HUES6 (cell line): ENCODE data around the gene EPHB3.
"Not testable (repeated sequence)": the region's sequence is repeated elsewhere in the genome, so short reads cannot be mapped to it uniquely, and the experiment has no call there.

Experiments used
- H3K27ac ChIP-seq: 2 replicates; pipeline ENCODE4 v1.7.0; 2013; ENCODE audit warnings: low read depth, mild to moderate bottlenecking, low read length, inconsistent platforms
- H3K27me3 ChIP-seq: 2 replicates; pipeline ENCODE4 v1.6.1; 2013; ENCODE audit warnings: low read length; ENCODE audit not compliant: control insufficient read depth, insufficient read depth
- H3K36me3 ChIP-seq: 2 replicates; pipeline ENCODE4 v1.6.1; 2013; ENCODE audit warnings: low read length; ENCODE audit not compliant: control insufficient read depth, insufficient read depth
- H3K4me1 ChIP-seq: 2 replicates; pipeline ENCODE4 v1.6.1; 2013; ENCODE audit warnings: low read length; ENCODE audit not compliant: control insufficient read depth, insufficient read depth
- H3K4me3 ChIP-seq: 2 replicates; pipeline ENCODE4 v1.5.1; 2013; ENCODE audit warnings: low read depth, low read length
- H3K9ac ChIP-seq: one replicate; pipeline ENCODE4 v1.6.1; 2013; ENCODE audit warnings: mild to moderate bottlenecking, low read length
- H3K9me3 ChIP-seq: 2 replicates; pipeline ENCODE4 v1.6.1; 2013; ENCODE audit warnings: low read depth, low read length; ENCODE audit not compliant: control insufficient read depth, insufficient read depth

The EPHB3 gene

DNA sequence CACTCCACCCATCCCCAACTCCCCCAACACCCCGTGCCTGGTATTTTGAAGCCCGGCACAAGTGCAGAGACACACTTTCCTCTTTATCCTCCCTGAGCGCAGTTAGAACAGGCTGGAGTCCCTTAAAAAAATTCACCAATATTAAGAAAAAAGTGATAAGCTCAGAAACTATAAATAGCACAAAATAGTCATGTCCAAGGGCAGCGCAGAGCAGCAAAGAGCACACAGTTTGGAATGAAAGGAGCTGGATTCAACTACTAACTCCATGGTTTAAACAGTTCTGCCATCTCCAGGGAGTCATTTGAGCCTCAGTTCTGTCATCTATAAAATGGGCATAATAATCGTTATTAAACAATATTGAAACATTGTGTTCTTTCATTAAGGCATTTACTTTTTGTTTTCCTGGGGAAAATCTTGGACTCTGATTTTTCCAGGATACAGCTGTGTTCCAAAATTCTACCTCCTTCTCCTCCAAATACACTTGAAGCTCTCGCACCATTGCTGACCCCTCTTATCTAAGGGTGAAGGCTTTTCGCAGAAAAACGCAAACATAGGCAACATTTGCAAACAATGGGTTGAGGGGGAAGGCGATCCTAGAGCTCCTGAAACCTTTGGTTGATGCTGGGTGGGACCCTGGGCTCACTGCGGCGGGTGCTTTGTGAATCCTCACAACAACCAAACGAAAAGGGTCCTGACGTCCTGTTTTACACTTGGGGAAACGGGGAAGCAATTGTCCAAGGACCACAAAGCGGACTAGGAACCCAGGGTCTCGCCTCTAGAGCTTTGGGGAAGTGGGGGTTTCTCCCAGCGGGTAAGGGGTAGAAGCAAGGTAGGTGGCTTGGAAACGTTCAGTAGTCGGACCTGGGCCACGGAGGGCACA is 41.8 kb downstream of the EPHB3 start:
- peak overlapping the region; percentile 67 for H3K4me3 ChIP-seq
- peak overlapping the region; percentile 43 for H3K9ac ChIP-seq
- no peak overlapping the region for H3K27ac ChIP-seq
- H3K4me1 ChIP-seq: peaks cover 23% of the 10 kb centered on the region
- no peaks in the 10 kb centered on the region for H3K9me3 ChIP-seq
- H3K27me3 ChIP-seq: peaks cover 96% of the 10 kb centered on the region
- H3K36me3 ChIP-seq: no peaks in the 10 kb centered on the region

DNA sequence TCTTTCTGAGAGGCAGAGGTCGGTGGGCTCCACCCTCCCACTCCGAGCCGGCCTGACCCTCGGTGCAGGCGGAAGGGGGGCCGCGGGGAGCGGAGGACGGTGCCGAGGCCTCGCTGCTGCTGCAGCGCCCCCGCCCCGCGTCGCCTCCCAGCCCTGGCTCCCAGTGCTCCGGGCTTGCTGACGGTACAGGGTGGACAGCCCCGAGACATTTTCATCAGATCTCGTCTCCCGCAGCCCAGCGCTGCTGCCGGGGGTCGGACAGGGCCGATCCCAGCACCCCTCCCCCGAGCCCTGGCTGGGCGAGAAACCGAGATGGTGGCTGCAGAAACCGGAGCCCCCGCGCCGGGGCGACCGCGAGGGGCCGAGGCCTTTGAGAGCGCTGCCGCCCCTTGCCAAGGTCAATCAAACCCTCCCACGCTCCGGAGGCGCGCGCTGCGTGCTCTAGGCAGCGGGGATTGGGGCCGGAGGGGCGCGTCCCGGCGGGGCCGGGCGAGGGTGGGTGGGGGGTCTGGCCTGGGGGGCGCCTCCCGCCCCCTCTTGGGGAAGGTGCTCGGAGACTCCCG is 42.5 kb downstream of the EPHB3 start:
- Histone ChIP-seq H3K9me3 (no peaks in the 10 kb centered on the region), H3K27ac (no peak overlapping the region), H3K27me3 (peaks cover 94% of the 10 kb centered on the region), H3K36me3 (no peaks in the 10 kb centered on the region), H3K9ac (peak overlapping the region; percentile 43), H3K4me1 (peaks cover 23% of the 10 kb centered on the region), H3K4me3 (peak overlapping the region; percentile 67)

DNA sequence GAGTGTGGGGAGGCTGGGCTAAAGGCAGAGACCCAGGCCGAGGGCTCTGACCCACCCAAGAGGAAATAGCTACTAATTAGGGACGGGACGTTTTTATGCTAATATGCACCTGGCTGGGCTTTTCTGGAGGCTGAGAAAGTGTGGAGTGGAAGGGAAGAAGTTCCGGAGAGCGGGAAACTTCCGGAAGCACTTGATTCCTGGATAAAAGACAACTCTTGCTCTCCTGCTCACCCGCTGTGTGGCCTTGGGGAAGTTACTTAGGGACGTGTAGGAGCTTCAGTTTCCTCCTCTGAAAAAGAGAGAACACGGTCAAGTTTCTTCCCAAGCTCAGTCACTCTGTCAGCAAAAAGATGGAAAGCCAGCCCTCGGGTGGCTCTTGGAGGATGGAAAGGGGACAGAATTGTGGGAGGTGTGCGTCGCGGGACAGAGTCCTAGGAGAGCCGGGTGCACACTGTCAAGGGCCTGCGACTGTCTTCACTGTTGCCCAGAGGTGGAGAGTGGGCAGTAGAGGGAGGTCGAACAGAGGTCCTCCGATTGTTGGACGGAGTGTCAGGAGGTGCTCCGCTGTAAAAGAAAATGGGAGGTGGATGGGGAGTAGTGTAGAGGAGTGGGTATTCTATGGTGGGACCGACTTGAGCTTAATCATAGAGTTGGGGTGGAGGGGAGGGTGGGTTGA is 43.2 kb downstream of the EPHB3 start:
- Histone ChIP-seq H3K27ac (no peak overlapping the region), H3K27me3 (peaks cover 94% of the 10 kb centered on the region), H3K4me1 (peaks cover 23% of the 10 kb centered on the region)

DNA sequence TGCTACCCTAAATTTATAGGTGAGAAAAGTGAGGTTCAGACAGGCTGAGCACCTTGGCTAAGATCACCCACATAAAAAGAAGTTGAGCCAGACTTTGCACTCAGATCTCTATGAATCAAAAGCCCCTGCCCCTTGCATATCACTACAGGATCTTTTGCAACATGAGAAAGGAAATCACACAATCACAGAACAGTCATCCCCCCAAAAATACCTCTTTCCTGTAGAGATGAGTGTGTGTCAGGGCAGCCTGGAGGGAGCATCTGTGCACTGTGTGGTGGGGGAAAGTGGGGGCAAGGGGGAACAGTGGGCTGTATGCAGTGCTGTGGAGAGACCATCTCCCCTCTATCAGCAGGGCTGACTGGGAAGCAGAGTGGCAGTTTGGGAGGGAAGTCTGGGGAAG is 46.6 kb downstream of the EPHB3 start:
- no peak overlapping the region for H3K4me3 ChIP-seq
- peaks cover 70% of the 10 kb centered on the region for H3K27me3 ChIP-seq
- no peaks in the 10 kb centered on the region for H3K9me3 ChIP-seq
- no peak overlapping the region for H3K27ac ChIP-seq
- H3K36me3 ChIP-seq: no peaks in the 10 kb centered on the region
- H3K4me1 ChIP-seq: peaks cover 22% of the 10 kb centered on the region; the same call in 1 of the 2 replicates
- no peak overlapping the region for H3K9ac ChIP-seq

More for the DNA sequence above, 43.2 kb downstream of the EPHB3 start:
- no peaks in the 10 kb centered on the region for H3K9me3 ChIP-seq
- H3K4me3 ChIP-seq: peak overlapping the region; percentile 67
- no peak overlapping the region for H3K9ac ChIP-seq
- no peaks in the 10 kb centered on the region for H3K36me3 ChIP-seq

DNA sequence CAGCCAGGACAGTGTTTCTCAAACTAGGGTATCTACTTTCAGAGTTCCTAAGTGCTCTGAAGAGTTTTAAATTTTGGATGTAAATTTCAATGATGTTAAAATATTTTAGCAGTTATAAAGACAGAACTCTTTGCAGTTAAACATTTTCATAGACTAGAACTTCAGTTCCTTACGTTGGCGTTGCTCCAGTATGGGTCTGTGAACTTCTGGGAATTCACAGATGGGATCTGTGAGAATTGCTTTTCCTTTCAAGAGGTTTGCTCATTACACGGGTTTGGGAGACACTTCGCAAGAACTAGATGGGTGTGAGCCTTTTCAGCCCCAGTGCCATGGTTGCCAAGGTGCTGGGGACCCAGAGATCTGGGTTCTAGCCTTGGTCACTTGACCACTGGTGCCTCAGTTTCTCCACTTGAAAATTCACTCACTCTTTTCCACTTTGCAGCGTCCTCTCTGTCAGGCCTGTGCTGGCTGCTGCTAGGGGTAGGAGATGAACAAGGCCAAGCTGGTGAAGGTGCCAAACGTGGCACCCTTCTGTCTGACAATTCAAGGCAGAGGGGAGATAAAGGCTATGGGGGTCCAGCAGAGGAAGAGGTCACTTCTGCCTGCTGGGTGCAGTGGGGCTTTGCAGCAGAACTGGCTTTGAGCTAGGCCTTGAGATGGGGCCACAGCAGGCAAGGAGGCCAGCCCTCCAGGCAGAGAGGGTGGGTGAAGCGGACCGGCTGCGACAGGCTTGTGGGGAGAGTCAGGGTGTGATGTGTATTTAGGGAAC is 48.1 kb downstream of the EPHB3 start:
- no peaks in the 10 kb centered on the region for H3K9me3 ChIP-seq
- H3K36me3 ChIP-seq: no peaks in the 10 kb centered on the region
- no peak overlapping the region for H3K27ac ChIP-seq
- no peak overlapping the region for H3K4me3 ChIP-seq
- H3K27me3 ChIP-seq: peaks cover 58% of the 10 kb centered on the region
- H3K4me1 ChIP-seq: peaks cover 13% of the 10 kb centered on the region; the same call in 1 of the 2 replicates
- no peak overlapping the region for H3K9ac ChIP-seq

DNA sequence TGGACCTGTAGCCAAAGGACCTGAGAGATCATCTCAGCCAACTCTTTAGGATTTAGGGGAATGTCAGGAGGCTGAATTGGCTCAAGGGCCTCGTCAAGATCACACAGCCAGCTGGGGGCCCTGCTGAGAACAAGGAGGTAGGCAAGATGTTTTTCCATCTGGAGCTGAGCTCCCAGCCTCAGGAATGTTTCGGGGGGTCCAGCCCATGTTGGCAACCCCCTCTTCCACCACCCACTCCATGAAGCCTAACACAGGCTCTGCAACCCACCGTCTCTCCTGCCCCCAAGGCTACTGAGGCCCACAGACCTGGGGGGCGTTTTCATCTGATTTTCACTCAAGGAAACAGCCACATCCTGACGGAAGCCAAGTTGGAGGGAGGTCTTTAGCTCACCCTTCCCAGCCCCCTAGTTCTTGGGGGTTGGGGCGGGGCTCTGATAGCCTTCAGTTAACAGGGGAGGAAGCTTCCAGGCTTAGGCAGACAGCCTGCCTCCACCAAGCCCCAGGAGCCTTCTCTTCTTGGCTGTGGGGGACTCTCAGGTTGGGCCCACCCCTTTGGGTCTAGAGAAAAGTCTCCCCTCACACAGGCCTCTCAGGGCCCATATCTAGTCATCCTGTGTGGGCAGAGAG is 48.8 kb downstream of the EPHB3 start:
- Histone ChIP-seq H3K27ac (no peak overlapping the region), H3K4me1 (peaks cover 8% of the 10 kb centered on the region; the same call in 1 of the 2 replicates), H3K36me3 (no peaks in the 10 kb centered on the region), H3K4me3 (no peak overlapping the region), H3K27me3 (peaks cover 56% of the 10 kb centered on the region), H3K9ac (no peak overlapping the region), H3K9me3 (no peaks in the 10 kb centered on the region)

DNA sequence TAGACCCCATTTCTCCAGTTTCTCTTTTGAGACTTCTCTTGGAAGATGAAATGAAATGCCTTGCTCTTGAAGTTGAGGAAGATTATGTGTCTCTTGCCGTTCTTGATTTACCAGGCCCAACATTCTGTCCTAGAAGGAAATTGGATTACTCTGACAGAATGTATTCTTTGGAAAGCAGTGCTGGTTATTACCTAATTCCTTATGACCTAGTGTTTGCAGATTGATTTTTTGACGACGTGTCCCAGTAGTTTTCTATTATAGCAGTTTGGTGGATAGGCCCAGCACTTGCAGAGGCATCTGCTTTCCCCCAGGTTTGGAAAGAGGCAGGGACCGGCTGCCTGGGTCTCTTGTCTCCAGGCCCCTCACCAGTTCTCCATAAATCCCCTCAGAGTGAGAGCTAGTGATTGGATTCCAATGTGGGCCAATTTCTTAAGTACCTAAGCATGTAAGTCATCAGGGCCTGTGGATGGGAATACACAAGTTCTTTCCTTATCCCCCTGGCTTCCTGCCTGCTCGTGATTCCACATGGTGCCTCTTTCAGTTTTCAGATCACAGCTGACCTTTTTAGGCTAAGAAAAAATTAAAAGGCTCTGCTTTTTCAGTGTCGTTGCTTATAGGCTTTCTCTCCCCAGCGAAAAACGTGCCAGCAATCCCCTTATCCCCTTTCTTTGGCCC is 50.2 kb downstream of the EPHB3 start:
- peaks cover 8% of the 10 kb centered on the region; the same call in 1 of the 2 replicates for H3K4me1 ChIP-seq
- peaks cover 47% of the 10 kb centered on the region for H3K27me3 ChIP-seq

DNA sequence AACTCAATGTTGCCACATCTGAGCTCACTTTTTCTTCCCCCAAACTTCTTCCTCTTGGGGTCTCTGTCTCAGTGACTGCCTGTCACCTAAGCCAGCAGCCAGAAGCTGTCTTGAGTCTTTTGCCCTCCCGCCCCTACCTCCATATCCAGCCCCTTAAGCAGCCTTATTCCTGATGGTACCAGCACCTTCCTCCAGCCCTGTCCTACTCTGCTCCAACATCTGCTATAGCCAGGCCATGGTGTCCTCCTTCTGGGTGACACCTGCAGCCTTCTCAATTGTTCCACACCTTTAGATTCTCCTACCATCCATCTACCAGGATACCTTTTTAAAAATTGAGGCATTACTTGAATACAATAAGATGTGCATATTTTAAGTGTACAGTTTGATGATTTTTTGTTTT is 53.8 kb downstream of the EPHB3 start:
- no peak overlapping the region for H3K4me3 ChIP-seq
- H3K27ac ChIP-seq: no peak overlapping the region
- H3K36me3 ChIP-seq: no peaks in the 10 kb centered on the region
- peaks cover 25% of the 10 kb centered on the region; the same call in 1 of the 2 replicates for H3K27me3 ChIP-seq
- no peaks in the 10 kb centered on the region for H3K9me3 ChIP-seq
- peaks cover 8% of the 10 kb centered on the region; the same call in 1 of the 2 replicates for H3K4me1 ChIP-seq
- no peak overlapping the region for H3K9ac ChIP-seq

More for the DNA sequence above, 50.2 kb downstream of the EPHB3 start:
- Histone ChIP-seq H3K27ac (no peak overlapping the region), H3K9ac (no peak overlapping the region), H3K9me3 (no peaks in the 10 kb centered on the region), H3K36me3 (no peaks in the 10 kb centered on the region), H3K4me3 (no peak overlapping the region)

DNA sequence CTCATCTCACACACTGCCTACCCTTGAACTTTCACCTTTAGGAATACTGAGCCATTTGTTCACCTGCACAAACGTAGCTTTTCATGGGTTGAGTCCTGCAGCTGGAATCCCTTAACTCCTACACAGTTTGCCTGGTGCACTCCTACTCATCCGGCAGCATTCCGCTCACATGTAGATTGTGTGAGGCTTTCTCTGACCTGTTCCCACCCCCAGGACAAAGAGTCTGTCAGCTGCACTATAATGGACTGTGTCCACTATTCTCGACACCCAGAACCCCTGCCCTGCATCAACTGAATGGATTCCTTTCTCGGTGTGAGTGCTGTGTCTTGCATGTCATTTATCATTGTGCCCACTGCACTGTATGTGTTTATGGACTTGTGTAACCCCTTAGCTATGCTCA is 54.9 kb downstream of the EPHB3 start:
- Histone ChIP-seq H3K9ac (no peak overlapping the region), H3K27me3 (peaks cover 23% of the 10 kb centered on the region; the same call in 1 of the 2 replicates), H3K36me3 (no peaks in the 10 kb centered on the region), H3K4me1 (peaks cover 7% of the 10 kb centered on the region; the same call in 1 of the 2 replicates), H3K4me3 (no peak overlapping the region), H3K9me3 (no peaks in the 10 kb centered on the region), H3K27ac (no peak overlapping the region)

DNA sequence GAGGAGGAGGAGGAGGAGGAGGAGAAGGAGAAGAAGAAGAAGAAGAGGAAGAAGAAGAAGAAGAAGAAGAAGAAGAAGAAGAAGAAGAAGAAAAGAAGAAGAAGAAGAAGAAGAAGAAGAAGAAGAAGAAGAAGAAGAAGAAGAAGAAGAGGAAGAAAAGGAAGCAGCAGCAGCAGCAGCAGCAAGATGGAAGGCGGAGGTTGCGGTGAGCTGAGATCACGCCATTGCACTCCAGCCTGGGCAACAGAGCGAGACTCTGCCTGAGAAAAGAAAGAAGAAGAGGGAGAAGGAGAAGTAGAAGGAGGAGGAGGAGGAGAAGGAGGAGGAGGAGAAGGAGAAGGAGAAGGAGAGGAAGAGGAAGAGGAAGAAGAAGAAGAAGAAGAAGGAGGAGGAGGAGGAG is 55.7 kb downstream of the EPHB3 start:
- not testable (repeated sequence) for H3K4me1 ChIP-seq, H3K27ac ChIP-seq, H3K36me3 ChIP-seq, H3K9me3 ChIP-seq, H3K9ac ChIP-seq, H3K4me3 ChIP-seq
- peaks cover 23% of the 10 kb centered on the region; the same call in 1 of the 2 replicates for H3K27me3 ChIP-seq
